Measurements from ENCODE around the gene YWHAG.
A peak's percentile ranks its signal among the peaks of the same experiment; 100 is the strongest.
"Not testable (repeated sequence)": the region's sequence is repeated elsewhere in the genome, so short reads cannot be mapped to it uniquely, and the experiment has no call there.

Gene YWHAG

GRCh38 chr7:76292911-76293310, 65.9 kb downstream of the YWHAG start:
- DNase-seq, result not testable (repeated sequence)

GRCh38 chr7:76292213-76292573, 66.6 kb downstream of the YWHAG start:
- no peak for DNase-seq

- peak; percentile 37 for DNase-seq
Observed at GRCh38 chr7:76291351-76292212, 67.2 kb downstream of the YWHAG start.

DNA sequence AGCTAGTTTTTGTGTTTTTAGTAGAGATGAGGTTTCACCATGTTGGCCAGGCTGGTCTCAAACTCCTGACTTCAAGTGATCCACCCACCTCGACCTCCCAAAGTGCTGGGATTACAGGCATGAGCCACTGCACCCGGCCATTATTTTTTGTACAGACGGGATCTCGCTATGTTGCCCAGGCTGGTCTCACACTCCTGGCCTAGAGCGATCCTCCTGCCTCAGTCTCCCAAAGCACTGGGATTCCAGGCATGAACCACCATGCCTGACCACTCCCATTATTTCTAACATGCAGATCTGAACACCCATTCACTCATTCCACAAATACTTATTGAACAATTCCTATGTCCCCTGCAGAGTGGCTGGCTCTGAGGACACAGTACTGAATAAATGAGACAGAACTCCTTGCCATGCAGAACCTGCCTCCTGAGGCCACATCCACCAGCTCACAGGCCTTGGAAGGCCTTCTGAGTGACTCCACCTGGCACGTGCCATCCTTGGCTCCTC, 67.9 kb downstream of the YWHAG start:
- DNase-seq, result not testable (repeated sequence)

DNA sequence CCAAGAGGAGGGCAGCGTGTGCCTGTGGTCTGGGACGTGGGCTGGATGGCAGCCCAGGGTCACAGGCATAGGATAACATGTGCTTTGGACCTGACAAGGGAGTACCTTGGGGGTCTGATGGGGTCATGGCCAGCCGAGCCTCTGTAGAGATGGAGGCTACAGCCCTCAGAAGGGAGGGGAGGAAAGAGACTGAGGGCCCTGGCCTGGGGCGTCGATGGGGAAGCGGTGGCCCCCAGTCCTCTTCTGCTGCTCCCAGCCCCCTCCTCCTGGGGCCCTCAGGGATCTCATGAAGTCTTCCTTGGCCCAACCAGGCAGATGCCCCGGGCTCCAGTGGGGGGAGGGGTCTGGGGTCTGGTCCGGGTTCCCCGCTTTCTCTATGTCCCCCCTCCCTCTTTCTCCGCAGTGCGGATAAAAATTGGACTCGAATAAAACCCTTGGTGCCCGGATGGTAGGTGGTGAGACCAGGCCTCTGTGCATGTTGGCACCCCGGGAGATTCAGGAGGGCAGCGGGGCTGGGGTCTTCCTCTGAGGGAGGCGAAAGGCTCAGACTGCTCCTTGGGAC, 71.9 kb downstream of the YWHAG start:
- no peak for DNase-seq

DNA sequence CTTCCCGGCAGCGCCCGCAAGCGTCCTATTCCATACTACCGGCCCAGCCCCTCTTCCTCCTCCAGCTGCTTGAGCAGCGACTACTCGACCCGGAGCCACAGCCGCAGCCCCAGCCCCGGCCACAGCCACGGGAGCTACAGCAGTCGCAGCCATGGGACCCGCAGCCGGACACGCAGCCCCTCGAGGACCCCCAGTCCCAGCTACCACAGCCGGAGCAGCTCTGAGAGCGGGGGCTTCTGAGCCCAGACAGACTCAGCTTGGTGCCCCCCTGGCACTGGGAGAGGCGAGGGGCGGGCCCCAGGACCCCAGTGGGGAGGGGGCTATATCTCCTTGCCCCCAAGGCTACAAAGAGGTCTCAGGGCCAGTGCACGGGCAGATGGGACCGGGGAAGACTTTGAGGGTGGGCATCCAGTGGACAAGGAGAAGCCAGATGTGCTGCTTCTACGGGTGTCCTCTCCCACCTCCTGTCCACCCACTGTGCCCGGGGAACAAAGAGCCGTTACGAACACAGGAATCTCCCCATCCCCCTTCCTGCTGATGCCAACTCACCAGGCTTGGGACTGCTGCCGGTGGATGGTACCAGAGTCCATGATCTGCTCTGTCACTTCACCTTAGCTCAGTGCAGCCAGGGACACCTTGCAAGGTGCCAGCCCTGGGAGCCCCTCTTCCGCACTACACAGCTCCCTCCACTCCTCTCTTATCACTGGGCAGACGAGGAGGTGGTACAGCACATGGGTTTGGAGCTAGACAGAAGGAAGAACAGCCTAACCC, 73.0 kb downstream of the YWHAG start:
- DNase-seq, result no peak

GRCh38 chr7:76283254-76284159, 75.3 kb downstream of the YWHAG start:
- DNase-seq, result no peak

- DNase-seq, result no peak
Observed at GRCh38 chr7:76282344-76283253, 76.2 kb downstream of the YWHAG start.

GRCh38 chr7:76281706-76282343, 77.0 kb downstream of the YWHAG start:
- DNase-seq, result no peak

DNA sequence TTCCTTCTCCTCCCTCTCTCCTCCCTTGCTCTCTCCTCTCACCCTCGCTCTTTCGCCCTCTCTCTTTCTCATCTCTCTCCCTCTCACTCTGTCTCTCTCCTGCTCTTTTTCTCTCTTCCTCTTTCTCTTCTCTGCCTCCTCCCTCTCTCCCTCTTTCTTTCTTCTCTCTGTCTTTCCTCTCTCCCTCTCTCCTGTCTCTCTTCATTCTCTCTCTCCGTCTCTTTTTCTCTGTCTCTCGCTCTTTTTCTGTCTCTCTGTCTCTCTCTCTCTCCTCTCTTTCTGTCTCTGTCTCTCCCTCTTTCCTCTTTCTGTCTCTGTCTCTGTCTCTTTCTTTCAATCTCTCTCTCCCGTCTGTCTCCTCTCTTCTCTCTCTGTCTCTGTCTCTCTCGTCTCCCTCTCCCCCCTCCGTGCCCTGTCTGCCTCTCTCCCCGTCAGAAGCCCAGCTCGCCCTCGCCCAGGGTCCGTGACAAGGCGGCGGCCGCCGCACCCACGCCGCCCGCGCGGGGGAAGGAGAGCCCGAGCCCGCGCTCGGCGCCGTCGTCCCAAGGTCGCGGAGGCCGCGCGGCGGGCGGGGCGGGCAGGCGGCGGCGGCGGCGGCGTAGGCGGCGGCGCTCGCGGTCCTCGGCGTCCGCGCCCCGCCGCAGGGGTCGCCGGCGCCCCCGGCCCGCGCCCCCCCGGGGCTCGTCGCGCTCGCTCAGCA, 77.6 kb downstream of the YWHAG start:
- DNase-seq, result no peak

- DNase-seq, result no peak
Observed at GRCh38 chr7:76280408-76280807, 78.4 kb downstream of the YWHAG start.

DNA sequence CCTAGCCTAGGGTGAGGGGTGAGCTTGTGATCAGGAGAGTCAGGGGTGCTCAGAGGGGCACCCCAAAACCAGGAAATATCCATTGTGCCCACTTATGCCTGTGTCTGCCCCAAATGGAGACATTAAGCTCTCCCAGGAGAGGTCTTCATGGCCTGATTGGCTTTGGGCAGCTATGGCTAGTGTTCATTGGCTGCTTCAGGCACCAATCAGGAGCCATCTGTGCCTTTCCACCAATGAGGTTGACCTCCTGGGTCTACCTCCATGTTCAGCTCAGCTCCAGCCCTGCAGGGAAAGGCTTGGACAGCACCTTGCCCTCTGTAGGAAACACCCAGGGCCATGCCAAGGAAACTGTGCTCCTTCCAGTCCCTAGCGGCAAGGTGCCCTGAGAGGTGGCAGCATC, 80.3 kb downstream of the YWHAG start:
- no peak for DNase-seq
